SKM-1 treated with dmso at 0.1 percent for 144 hours (cell line): ENCODE results near the gene BLMH.
"Not testable (repeated sequence)": the region's sequence is repeated elsewhere in the genome, so short reads cannot be mapped to it uniquely, and the experiment has no call there.

ENCODE experiments used
- DNase-seq: peaks from one replicate; lab custom pipeline; 2025; ENCODE audit not compliant: unreplicated experiment; lab: John Stamatoyannopoulos, UW

Gene BLMH

GRCh38 chr17:30209930-30210329 lies 81.8 kb downstream of the BLMH start:
- no peak for DNase-seq

- DNase-seq, result no peak
Observed at GRCh38 chr17:30208214-30208613, 83.5 kb downstream of the BLMH start.

- DNase-seq, result no peak
Observed at GRCh38 chr17:30207655-30208054, 84.1 kb downstream of the BLMH start.

- DNase-seq, result no peak
Observed at GRCh38 chr17:30203471-30203981, 88.2 kb downstream of the BLMH start.

GRCh38 chr17:30200656-30201055 lies 91.1 kb downstream of the BLMH start:
- DNase-seq, result not testable (repeated sequence)

GRCh38 chr17:30200106-30200505 lies 91.6 kb downstream of the BLMH start:
- no peak for DNase-seq

- DNase-seq, result no peak
Observed at GRCh38 chr17:30199600-30199999, 92.1 kb downstream of the BLMH start.
